HepG2 (cell line): ENCODE results near the gene TMEM100. TPM values are rescaled to one million over a fixed set of nuclear protein-coding genes. Genes with fewer than 3 reads are reported as not detected.

Experiments used
- FOXM1 ChIP-seq: sonication (generic); formaldehyde crosslinking; IDR thresholded peaks from 2 replicates; pipeline ENCODE4 v1.5.0; 2020; ENCODE audit warnings: missing genetic modification reagents
- MED1 ChIP-seq: sonication (generic); formaldehyde crosslinking; IDR thresholded peaks from 2 replicates; pipeline ENCODE4 v1.4.0; 2020; ENCODE audit warnings: missing genetic modification reagents
- NR2F6 ChIP-seq, 2 experiments: IDR thresholded peaks; 2 replicates each; pipeline ENCODE4 v1.6.1; 2016; ENCODE audit warnings: antibody characterized with exemption in 1 of 2, mild to moderate bottlenecking in 1 of 2
- WIZ ChIP-seq: sonication (generic); formaldehyde crosslinking; IDR thresholded peaks from 2 replicates; pipeline ENCODE4 v1.5.1; 2020; ENCODE audit warnings: mild to moderate bottlenecking, missing genetic modification reagents
- ZBTB20 ChIP-seq: sonication (generic); formaldehyde crosslinking; IDR thresholded peaks from 2 replicates; pipeline ENCODE4 v1.8.1; 2023; ENCODE audit warnings: missing genetic modification reagents, low read depth, mild to moderate bottlenecking, borderline replicate concordance
- ZBTB43 ChIP-seq: sonication (generic); formaldehyde crosslinking; conservative IDR thresholded peaks from 2 replicates; pipeline ENCODE4 v1.4.0; 2020; ENCODE audit warnings: missing genetic modification reagents
- ZNF713 ChIP-seq: sonication (generic); formaldehyde crosslinking; IDR thresholded peaks from 2 replicates; pipeline ENCODE4 v1.4.0; 2020; ENCODE audit warnings: mild to moderate bottlenecking, missing genetic modification reagents
- ZNF772 ChIP-seq: sonication (generic); formaldehyde crosslinking; IDR thresholded peaks from 2 replicates; pipeline ENCODE4 v1.5.0; 2020; ENCODE audit warnings: mild to moderate bottlenecking, missing genetic modification reagents
- ZNF777 ChIP-seq: sonication (generic); formaldehyde crosslinking; IDR thresholded peaks from 2 replicates; pipeline ENCODE4 v1.4.0; 2020; ENCODE audit warnings: missing genetic modification reagents
- ZNF781 ChIP-seq: sonication (generic); formaldehyde crosslinking; IDR thresholded peaks from 2 replicates; pipeline ENCODE4 v1.5.1; 2020; ENCODE audit warnings: borderline replicate concordance, mild to moderate bottlenecking, missing genetic modification reagents; ENCODE audit errors: not compliant biosample characterization
- polyA plus RNA-seq, 8 experiments: library from polyadenylated mRNA; depleted of rRNA in 3 of 8; stranded (reverse) in 7 of 8; unstranded in 1 of 8; fragments of >200 nt; fragmentation: Illumina TruSeq in 4 of 8; extraction: Trizol in 4 of 8; gene quantifications; 2 replicates each; pipeline versions ENCODE4 v1.2.1 to v1.2.3, GENCODE V29; 2011 to 2016; ENCODE audit warnings: low read depth in 4 of 8, missing spikeins in 1 of 8, mixed read lengths in 1 of 8; ENCODE audit not compliant: insufficient read depth in 1 of 8
- total RNA-seq, 5 experiments: library from RNA; depleted of rRNA; stranded (reverse); fragments of >200 nt; fragmentation: Illumina TruSeq; extraction: Trizol; gene quantifications; 2 replicates each; pipeline ENCODE4 v1.2.3, GENCODE V29; 2016; ENCODE audit warnings: low read depth in 1 of 5
- TF ChIP-seq, protein P1 (sequence below): sonication (generic); formaldehyde crosslinking; IDR thresholded peaks from 2 replicates; pipeline ENCODE4 v1.4.0; 2020; ENCODE audit warnings: mild to moderate bottlenecking, missing genetic modification reagents
- TF ChIP-seq, protein P2 (sequence below): sonication (generic); formaldehyde crosslinking; IDR thresholded peaks from 2 replicates; pipeline ENCODE4 v1.4.0; 2020; ENCODE audit warnings: missing genetic modification reagents, borderline replicate concordance
- TF ChIP-seq, protein P3 (sequence below): sonication (generic); formaldehyde crosslinking; IDR thresholded peaks from 2 replicates; pipeline ENCODE4 v1.5.0; 2020; ENCODE audit warnings: missing genetic modification reagents
- TF ChIP-seq, protein P4 (sequence below): sonication (generic); formaldehyde crosslinking; IDR thresholded peaks from 2 replicates; pipeline ENCODE4 v1.9.0; 2021; ENCODE audit warnings: missing genetic modification reagents, borderline replicate concordance
- TF ChIP-seq, protein P5 (sequence below): sonication (generic); formaldehyde crosslinking; IDR thresholded peaks from 2 replicates; pipeline ENCODE4 v1.5.1; 2020; ENCODE audit warnings: mild to moderate bottlenecking, missing genetic modification reagents, borderline replicate concordance

TMEM100 gene
- total and polyA plus RNA-seq, 2 of the 13 experiments (the other 11 are each of a cell fraction or from before 2014, with no cell fraction given), result not detected

DNA sequence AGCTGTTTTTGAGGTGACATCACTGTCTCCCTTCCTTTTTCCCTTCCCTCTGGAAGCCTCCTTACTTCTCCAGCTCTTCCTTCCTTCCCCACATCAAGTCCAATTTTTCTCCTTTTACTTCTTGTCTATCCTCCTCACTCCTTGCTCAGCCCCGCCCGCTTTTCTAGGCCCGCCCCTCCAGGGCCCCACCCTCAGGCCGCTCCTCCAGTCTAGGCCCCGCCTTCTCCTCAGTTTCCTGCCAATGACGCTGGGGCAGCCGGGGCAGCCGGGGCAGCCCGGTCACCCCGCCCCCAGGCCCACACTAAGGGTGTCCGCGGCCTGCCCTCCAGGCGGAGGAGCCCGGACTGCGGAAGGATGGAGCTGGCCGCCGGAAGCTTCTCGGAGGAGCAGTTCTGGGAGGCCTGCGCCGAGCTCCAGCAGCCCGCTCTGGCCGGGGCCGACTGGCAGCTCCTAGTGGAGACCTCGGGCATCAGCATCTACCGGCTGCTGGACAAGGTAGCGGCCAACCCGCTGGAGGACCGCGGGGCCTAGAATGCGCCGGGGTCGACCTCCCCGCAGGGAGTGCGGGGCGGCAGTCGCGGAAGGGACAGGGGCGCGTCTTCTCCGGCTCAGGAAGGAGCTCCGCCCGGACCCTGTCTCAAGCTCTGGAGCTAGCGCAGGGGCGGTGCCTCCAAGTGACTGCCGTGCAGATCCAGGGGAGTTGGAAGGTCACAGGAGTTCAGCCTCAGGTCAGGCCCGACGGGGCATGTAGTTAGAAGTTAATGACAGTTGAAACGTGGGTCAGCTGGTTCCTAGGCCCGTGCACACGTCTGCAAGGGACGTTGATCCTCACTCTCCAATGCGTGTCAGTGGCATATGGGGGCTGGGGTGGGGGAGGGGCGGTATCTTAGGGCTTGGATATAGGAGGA lies 28.3 kb upstream of the TMEM100 start, which contains the start of gene PCTP (continued):
- TF ChIP-seq ZBTB43 (CRISPR knock-in tag) (peak; percentile 75; the same call in 1 of the 2 replicates), ZNF781 (peak; percentile 91), ZBTB20 (CRISPR knock-in tag) (no peak), WIZ (CRISPR knock-in tag) (peak; percentile 90; the same call in 1 of the 2 replicates), FOXM1 (CRISPR knock-in tag) (no peak), ZNF777 (peak; percentile 82), ZNF713 (CRISPR knock-in tag) (0 out of 2 replicates have a peak, but pooled peaks have one; percentile 74), ZNF772 (CRISPR knock-in tag) (peak; percentile 71; the same call in 1 of the 2 replicates), MED1 (peak; percentile 87), NR2F6 (IDR thresholded peaks at IDR 0.05) (peak; percentile 27; the same call in 1 of the 2 replicates), NR2F6 (CRISPR knock-in tag; IDR thresholded peaks at IDR 0.05) (peak; percentile 77)
- TF ChIP-seq, protein P1, sequence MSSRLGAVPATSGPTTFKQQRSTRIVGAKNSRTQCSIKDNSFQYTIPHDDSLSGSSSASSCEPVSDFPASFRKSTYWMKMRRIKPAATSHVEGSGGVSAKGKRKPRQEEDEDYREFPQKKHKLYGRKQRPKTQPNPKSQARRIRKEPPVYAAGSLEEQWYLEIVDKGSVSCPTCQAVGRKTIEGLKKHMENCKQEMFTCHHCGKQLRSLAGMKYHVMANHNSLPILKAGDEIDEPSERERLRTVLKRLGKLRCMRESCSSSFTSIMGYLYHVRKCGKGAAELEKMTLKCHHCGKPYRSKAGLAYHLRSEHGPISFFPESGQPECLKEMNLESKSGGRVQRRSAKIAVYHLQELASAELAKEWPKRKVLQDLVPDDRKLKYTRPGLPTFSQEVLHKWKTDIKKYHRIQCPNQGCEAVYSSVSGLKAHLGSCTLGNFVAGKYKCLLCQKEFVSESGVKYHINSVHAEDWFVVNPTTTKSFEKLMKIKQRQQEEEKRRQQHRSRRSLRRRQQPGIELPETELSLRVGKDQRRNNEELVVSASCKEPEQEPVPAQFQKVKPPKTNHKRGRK (CRISPR knock-in tag), result peak; percentile 83; the same call in 1 of the 2 replicates
- TF ChIP-seq, protein P2, sequence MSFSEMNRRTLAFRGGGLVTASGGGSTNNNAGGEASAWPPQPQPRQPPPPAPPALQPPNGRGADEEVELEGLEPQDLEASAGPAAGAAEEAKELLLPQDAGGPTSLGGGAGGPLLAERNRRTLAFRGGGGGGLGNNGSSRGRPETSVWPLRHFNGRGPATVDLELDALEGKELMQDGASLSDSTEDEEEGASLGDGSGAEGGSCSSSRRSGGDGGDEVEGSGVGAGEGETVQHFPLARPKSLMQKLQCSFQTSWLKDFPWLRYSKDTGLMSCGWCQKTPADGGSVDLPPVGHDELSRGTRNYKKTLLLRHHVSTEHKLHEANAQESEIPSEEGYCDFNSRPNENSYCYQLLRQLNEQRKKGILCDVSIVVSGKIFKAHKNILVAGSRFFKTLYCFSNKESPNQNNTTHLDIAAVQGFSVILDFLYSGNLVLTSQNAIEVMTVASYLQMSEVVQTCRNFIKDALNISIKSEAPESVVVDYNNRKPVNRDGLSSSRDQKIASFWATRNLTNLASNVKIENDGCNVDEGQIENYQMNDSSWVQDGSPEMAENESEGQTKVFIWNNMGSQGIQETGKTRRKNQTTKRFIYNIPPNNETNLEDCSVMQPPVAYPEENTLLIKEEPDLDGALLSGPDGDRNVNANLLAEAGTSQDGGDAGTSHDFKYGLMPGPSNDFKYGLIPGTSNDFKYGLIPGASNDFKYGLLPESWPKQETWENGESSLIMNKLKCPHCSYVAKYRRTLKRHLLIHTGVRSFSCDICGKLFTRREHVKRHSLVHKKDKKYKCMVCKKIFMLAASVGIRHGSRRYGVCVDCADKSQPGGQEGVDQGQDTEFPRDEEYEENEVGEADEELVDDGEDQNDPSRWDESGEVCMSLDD (CRISPR knock-in tag), result peak; percentile 59; the same call in 1 of the 2 replicates
- TF ChIP-seq, protein P3, sequence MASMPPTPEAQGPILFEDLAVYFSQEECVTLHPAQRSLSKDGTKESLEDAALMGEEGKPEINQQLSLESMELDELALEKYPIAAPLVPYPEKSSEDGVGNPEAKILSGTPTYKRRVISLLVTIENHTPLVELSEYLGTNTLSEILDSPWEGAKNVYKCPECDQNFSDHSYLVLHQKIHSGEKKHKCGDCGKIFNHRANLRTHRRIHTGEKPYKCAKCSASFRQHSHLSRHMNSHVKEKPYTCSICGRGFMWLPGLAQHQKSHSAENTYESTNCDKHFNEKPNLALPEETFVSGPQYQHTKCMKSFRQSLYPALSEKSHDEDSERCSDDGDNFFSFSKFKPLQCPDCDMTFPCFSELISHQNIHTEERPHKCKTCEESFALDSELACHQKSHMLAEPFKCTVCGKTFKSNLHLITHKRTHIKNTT (CRISPR knock-in tag), result no peak
- TF ChIP-seq, protein P4, sequence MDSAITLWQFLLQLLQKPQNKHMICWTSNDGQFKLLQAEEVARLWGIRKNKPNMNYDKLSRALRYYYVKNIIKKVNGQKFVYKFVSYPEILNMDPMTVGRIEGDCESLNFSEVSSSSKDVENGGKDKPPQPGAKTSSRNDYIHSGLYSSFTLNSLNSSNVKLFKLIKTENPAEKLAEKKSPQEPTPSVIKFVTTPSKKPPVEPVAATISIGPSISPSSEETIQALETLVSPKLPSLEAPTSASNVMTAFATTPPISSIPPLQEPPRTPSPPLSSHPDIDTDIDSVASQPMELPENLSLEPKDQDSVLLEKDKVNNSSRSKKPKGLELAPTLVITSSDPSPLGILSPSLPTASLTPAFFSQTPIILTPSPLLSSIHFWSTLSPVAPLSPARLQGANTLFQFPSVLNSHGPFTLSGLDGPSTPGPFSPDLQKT (CRISPR knock-in tag), result 0 out of 2 replicates have a peak, but pooled peaks have one; percentile 17
- TF ChIP-seq, protein P5, sequence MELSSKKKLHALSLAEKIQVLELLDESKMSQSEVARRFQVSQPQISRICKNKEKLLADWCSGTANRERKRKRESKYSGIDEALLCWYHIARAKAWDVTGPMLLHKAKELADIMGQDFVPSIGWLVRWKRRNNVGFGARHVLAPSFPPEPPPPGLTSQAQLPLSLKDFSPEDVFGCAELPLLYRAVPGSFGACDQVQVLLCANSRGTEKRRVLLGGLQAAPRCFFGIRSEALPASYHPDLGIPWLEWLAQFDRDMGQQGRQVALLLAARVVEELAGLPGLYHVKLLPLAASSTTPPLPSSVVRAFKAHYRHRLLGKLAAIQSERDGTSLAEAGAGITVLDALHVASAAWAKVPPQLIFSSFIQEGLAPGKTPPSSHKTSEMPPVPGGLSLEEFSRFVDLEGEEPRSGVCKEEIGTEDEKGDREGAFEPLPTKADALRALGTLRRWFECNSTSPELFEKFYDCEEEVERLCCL (CRISPR knock-in tag), result peak; percentile 90; the same call in 1 of the 2 replicates
